GM12872 (cell line): Measurements from ENCODE around the gene FN3KRP.

Experiments used
- TF ChIP-seq, protein P1 (sequence below): IDR thresholded peaks from 3 replicates; pipeline ENCODE4 v1.5.1; 2011; ENCODE audit warnings: low read depth, mild to moderate bottlenecking, low read length, moderate library complexity; ENCODE audit not compliant: insufficient read depth

Gene FN3KRP

DNA sequence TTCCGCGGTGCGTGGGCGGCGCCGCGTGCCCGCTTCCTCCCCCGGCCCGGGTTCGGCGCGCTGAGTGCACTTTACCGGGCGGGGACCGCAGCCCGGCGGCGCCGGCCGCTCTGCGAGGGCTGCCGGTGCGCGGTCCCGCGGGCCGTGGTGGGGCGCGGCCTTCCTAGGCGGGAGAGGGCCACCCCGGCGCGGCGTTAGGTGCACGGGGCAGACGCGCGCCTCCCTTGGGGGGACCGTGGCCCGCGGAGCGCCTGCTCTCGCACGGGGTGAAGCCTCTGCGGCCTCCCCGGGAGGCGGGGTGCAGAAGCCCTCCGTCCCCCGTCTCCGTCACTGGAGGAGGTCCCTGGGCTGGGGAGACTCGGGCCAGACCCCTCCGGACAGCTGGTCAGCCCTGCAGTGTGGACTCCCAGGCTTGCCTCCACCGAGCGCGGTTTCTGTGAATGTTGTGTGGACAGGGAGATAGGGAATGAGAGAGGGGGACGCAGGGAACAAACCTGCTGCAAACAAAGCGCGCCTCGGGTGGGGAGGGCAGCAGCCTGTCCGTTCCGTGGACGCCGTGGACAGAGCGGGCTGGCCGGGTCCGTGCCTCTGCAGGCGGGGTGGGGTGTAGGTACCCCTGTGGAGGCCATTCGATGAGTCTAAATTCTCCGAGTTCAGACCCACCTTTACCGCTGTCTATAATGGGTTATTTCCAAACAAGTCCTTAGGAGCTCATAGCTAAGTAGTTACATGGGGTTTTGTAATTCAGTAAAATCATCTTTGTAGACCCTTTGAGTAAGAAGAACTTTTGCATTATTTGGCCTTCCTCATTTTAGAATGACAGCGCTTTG, 36.1 kb downstream of the FN3KRP start:
- TF ChIP-seq, protein P1, sequence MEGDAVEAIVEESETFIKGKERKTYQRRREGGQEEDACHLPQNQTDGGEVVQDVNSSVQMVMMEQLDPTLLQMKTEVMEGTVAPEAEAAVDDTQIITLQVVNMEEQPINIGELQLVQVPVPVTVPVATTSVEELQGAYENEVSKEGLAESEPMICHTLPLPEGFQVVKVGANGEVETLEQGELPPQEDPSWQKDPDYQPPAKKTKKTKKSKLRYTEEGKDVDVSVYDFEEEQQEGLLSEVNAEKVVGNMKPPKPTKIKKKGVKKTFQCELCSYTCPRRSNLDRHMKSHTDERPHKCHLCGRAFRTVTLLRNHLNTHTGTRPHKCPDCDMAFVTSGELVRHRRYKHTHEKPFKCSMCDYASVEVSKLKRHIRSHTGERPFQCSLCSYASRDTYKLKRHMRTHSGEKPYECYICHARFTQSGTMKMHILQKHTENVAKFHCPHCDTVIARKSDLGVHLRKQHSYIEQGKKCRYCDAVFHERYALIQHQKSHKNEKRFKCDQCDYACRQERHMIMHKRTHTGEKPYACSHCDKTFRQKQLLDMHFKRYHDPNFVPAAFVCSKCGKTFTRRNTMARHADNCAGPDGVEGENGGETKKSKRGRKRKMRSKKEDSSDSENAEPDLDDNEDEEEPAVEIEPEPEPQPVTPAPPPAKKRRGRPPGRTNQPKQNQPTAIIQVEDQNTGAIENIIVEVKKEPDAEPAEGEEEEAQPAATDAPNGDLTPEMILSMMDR = no peak

DNA sequence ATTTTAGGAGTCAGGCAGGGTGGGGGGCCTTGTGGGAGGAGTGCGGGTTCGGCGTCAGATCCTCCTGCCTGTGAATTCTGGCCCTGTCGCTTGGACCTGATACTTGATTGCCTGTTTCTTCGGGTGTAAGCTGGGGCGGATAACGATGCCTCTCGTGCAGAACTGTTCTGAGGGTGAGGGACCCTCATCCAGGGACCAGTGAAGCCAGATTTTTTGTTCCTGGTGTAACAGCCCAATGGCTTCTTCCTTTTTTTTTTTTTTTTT, 36.6 kb downstream of the FN3KRP start:
- TF ChIP-seq, protein P1 = no peak

- TF ChIP-seq, protein P1 = no peak
These were observed 38.0 kb downstream of the FN3KRP start for GRCh38 chr17:82754297-82755208.

DNA sequence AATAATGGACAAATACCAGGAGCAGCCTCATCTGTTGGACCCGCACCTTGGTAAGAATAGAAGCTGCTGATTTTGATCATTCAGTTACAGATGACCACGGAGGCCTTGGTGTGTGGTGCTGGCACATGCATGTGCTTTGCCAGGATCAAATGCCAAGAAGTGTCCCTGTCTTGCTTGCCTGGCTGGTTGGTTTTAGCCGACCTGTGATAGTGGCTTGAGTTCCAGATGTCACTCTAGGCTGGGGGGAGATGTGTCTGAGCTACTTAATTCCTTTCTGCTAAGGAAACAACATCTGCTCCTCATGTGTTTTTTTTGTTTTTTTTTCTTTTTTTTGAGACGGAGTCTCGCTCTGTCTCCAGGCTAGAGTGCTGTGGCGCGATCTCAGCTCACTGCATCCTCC, 39.7 kb downstream of the FN3KRP start:
- TF ChIP-seq, protein P1 = no peak

- TF ChIP-seq, protein P1 = no peak
These were observed 48.9 kb downstream of the FN3KRP start for GRCh38 chr17:82765371-82765770.

- TF ChIP-seq, protein P1 = peak; percentile 50
These were observed 50.7 kb downstream of the FN3KRP start for GRCh38 chr17:82767041-82767754.

DNA sequence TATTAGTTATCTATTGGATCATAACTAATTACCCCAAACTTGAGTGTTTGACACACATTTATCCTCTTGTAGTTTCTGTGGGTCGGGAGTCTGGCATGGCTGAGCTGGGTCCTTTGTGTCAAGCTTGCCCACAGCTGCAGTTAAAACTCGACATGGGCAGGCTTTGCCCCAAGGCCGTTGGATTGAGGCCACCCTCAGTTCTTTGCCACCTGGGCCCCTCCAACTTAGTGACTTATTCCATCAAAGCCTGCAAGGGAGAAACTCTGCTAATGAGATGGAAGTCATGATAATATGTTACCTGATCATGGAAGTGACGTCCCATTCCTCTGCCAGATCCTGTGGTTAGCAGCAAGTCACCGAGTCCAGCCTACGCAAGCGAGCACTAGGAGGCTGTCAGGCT, 52.5 kb downstream of the FN3KRP start:
- TF ChIP-seq, protein P1 = no peak
